ENCODE results near the gene CGGBP1. TPM values are rescaled to one million over a fixed set of nuclear protein-coding genes. Genes with fewer than 3 reads are reported as not detected.
A peak's percentile ranks its signal among the peaks of the same experiment; 100 is the strongest.

CGGBP1 gene, protein sequence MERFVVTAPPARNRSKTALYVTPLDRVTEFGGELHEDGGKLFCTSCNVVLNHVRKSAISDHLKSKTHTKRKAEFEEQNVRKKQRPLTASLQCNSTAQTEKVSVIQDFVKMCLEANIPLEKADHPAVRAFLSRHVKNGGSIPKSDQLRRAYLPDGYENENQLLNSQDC
- 64.8 TPM for total RNA-seq
- polyA plus RNA-seq: 121 TPM
- long read RNA-seq, donor 1, full-length matches to known transcripts: 18 of 18 reads
- long read RNA-seq, donor 1, partial matches to known transcripts: 0 of 18 reads
- long read RNA-seq, donor 1, other reads (novel, unspliced or antisense): 0 of 18 reads
- long read RNA-seq, donor 2, full-length matches to known transcripts: 249 of 287 reads
- long read RNA-seq, donor 2, partial matches to known transcripts: 24 of 287 reads
- long read RNA-seq, donor 2, other reads (novel, unspliced or antisense): 14 of 287 reads
- long read RNA-seq, donor 3, full-length matches to known transcripts: 208 of 219 reads
- long read RNA-seq, donor 3, partial matches to known transcripts: 11 of 219 reads
- long read RNA-seq, donor 3, other reads (novel, unspliced or antisense): 0 of 219 reads
- long read RNA-seq, donor 4, full-length matches to known transcripts: 82 of 91 reads
- long read RNA-seq, donor 4, partial matches to known transcripts: 9 of 91 reads
- long read RNA-seq, donor 4, other reads (novel, unspliced or antisense): 0 of 91 reads
- long read RNA-seq, donor 5, full-length matches to known transcripts: 211 of 229 reads
- long read RNA-seq, donor 5, partial matches to known transcripts: 18 of 229 reads
- long read RNA-seq, donor 5, other reads (novel, unspliced or antisense): 0 of 229 reads
- long read RNA-seq, donor 6, full-length matches to known transcripts: 116 of 148 reads
- long read RNA-seq, donor 6, partial matches to known transcripts: 32 of 148 reads
- long read RNA-seq, donor 6, other reads (novel, unspliced or antisense): 0 of 148 reads
- long read RNA-seq, donor 7, full-length matches to known transcripts: 173 of 210 reads
- long read RNA-seq, donor 7, partial matches to known transcripts: 37 of 210 reads
- long read RNA-seq, donor 7, other reads (novel, unspliced or antisense): 0 of 210 reads
- long read RNA-seq, donor 8, full-length matches to known transcripts: 59 of 65 reads
- long read RNA-seq, donor 8, partial matches to known transcripts: 6 of 65 reads
- long read RNA-seq, donor 8, other reads (novel, unspliced or antisense): 0 of 65 reads
- long read RNA-seq, donor 9, full-length matches to known transcripts: 107 of 114 reads
- long read RNA-seq, donor 9, partial matches to known transcripts: 7 of 114 reads
- long read RNA-seq, donor 9, other reads (novel, unspliced or antisense): 0 of 114 reads
- long read RNA-seq, donor 10, full-length matches to known transcripts: 149 of 157 reads
- long read RNA-seq, donor 10, partial matches to known transcripts: 8 of 157 reads
- long read RNA-seq, donor 10, other reads (novel, unspliced or antisense): 0 of 157 reads

- H3K36me3 ChIP-seq (ENCODE audit: control insufficient read depth in 2 of 2, insufficient read depth in 2 of 2, low read length in 1 of 2): peaks cover 6 to 25% of the 10 kb centered on the region in 2 donors
- peak within 1 kb of the TSS; percentile 93 to 98 for H3K4me3 ChIP-seq (ENCODE audit: low read length in 2 of 2)
- H3K4me1 ChIP-seq (ENCODE audit: control insufficient read depth in 2 of 2, insufficient read depth in 2 of 2, low read length in 2 of 2): peaks cover 0 to 6% of the 10 kb centered on the region in 2 donors
- peak within 1 kb of the TSS; percentile 99 for H3K27ac ChIP-seq (ENCODE audit: low read depth in 1 of 2, low read length in 1 of 2)
- DNase-seq (ENCODE audit: low read depth in 6 of 9, low spot score in 9 of 9): peak; percentile 96 to 100 (median 98)
- no peaks in the 10 kb centered on the region for H3K27me3 ChIP-seq (ENCODE audit: control insufficient read depth in 2 of 2, insufficient read depth in 1 of 2, low read length in 1 of 2)
- H3K9me3 ChIP-seq (ENCODE audit: control insufficient read depth in 2 of 2, insufficient read depth in 1 of 2, low read length in 1 of 2): no peaks in the 10 kb centered on the region
- under 1% methylated on average over 76 of the region's 76 CpGs for WGBS
Observed at GRCh38 chr3:88058581-88059379, at the start of gene CGGBP1, which contains the start of gene ZNF654. Gene CGGBP1 (minus strand): TSS chr3:88059005. CDS start chr3:88055976, 3,029 bp downstream. Gene ZNF654 (plus strand): TSS chr3:88059255. CDS start chr3:88059320, 65 bp downstream.

DNA sequence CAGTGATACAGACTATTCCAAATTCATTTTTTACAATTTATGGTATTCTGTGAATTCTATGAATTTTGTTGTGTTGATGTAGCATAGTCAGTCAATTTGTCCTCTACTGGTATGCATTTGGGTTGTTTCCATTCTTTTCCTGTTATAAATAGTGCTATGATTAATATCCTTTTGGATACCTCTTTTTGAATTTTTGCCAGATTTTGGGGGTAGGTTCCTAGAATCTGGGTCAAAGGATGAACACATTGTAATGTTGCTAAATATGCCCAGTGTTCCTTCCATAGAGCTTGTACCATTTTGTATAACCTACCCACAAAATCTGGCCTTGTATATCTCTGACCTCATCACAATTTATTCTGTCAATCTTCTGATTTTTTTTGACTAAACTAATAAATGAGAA, 46.5 kb upstream of the CGGBP1 start:
- H3K36me3 ChIP-seq (ENCODE audit: control insufficient read depth in 2 of 2, insufficient read depth in 2 of 2, low read length in 1 of 2): peaks cover 0 to 3% of the 10 kb centered on the region in 2 donors
- H3K9me3 ChIP-seq (ENCODE audit: control insufficient read depth in 2 of 2, insufficient read depth in 1 of 2, low read length in 1 of 2): no peaks in the 10 kb centered on the region
- no peak for DNase-seq (ENCODE audit: low read depth in 6 of 9, low spot score in 9 of 9)
- H3K4me1 ChIP-seq (ENCODE audit: control insufficient read depth in 2 of 2, insufficient read depth in 2 of 2, low read length in 2 of 2): no peaks in the 10 kb centered on the region
- no peak overlapping the region for H3K27ac ChIP-seq (ENCODE audit: low read depth in 1 of 2, low read length in 1 of 2)
- no peak overlapping the region for H3K4me3 ChIP-seq (ENCODE audit: low read length in 2 of 2)
- no peaks in the 10 kb centered on the region for H3K27me3 ChIP-seq (ENCODE audit: control insufficient read depth in 2 of 2, insufficient read depth in 1 of 2, low read length in 1 of 2)

DNA sequence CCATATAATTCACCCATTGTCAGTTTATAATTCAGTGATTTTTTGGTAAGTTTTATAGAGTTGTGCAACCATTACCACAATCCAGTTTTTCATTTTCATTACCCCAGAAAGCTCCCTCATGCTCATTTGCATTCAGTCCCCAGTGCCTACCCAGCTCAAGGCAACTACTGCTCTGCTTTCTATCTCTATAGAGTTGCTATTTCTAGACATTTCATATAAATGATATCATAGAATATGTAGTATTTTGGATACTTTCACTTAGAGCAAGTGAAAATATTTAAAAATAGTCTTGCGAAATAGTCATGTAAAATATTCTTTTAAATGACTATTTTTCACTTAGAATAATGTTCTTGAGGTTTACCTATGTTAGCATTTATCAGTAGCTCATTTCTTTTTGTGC, 42.3 kb upstream of the CGGBP1 start:
- DNase-seq (ENCODE audit: low read depth in 6 of 9, low spot score in 9 of 9): no peak
- H3K4me1 ChIP-seq (ENCODE audit: control insufficient read depth in 2 of 2, insufficient read depth in 2 of 2, low read length in 2 of 2): no peaks in the 10 kb centered on the region
- no peak overlapping the region for H3K4me3 ChIP-seq (ENCODE audit: low read length in 2 of 2)
- H3K36me3 ChIP-seq (ENCODE audit: control insufficient read depth in 2 of 2, insufficient read depth in 2 of 2, low read length in 1 of 2): peaks cover 0 to 2% of the 10 kb centered on the region in 2 donors
- WGBS: 100% methylated on average over 1 of the region's 1 CpG
- no peak overlapping the region for H3K27ac ChIP-seq (ENCODE audit: low read depth in 1 of 2, low read length in 1 of 2)
- no peaks in the 10 kb centered on the region for H3K9me3 ChIP-seq (ENCODE audit: control insufficient read depth in 2 of 2, insufficient read depth in 1 of 2, low read length in 1 of 2)
- H3K27me3 ChIP-seq (ENCODE audit: control insufficient read depth in 2 of 2, insufficient read depth in 1 of 2, low read length in 1 of 2): no peaks in the 10 kb centered on the region

DNA sequence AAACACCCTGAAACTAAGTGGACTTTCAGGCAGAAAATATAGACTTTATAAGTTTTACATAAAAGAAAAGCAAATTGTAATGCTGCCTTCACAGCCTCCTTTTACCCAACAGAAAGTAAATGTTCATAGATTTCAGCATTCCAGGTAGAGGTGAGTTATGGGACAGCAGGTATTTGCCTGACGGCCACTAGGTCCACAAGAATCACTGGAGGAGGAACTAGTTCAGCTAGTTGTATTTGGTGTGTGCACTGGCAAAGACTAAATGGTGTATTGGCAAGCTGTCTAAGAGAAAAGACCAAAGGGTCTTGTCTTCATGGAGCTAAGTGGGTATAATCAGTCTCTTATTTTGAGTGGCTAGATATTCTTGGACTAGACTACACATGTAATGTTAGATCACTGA, 34.5 kb upstream of the CGGBP1 start:
- Histone ChIP-seq H3K27me3 (ENCODE audit: control insufficient read depth in 2 of 2, insufficient read depth in 1 of 2, low read length in 1 of 2) (no peaks in the 10 kb centered on the region), H3K4me1 (ENCODE audit: control insufficient read depth in 2 of 2, insufficient read depth in 2 of 2, low read length in 2 of 2) (no peaks in the 10 kb centered on the region), H3K4me3 (ENCODE audit: low read length in 2 of 2) (no peak overlapping the region), H3K9me3 (ENCODE audit: control insufficient read depth in 2 of 2, insufficient read depth in 1 of 2, low read length in 1 of 2) (peaks cover 0 to 1% of the 10 kb centered on the region in 2 donors), H3K36me3 (ENCODE audit: control insufficient read depth in 2 of 2, insufficient read depth in 2 of 2, low read length in 1 of 2) (peaks cover 5 to 22% of the 10 kb centered on the region in 2 donors), H3K27ac (ENCODE audit: low read depth in 1 of 2, low read length in 1 of 2) (no peak overlapping the region)
- 98% methylated on average over 1 of the region's 1 CpG for WGBS
- no peak for DNase-seq (ENCODE audit: low read depth in 6 of 9, low spot score in 9 of 9)

- H3K9me3 ChIP-seq (ENCODE audit: control insufficient read depth in 2 of 2, insufficient read depth in 1 of 2, low read length in 1 of 2): peaks cover 0 to 1% of the 10 kb centered on the region in 2 donors
- no peak overlapping the region for H3K27ac ChIP-seq (ENCODE audit: low read depth in 1 of 2, low read length in 1 of 2)
- no peaks in the 10 kb centered on the region for H3K27me3 ChIP-seq (ENCODE audit: control insufficient read depth in 2 of 2, insufficient read depth in 1 of 2, low read length in 1 of 2)
- no peak for DNase-seq (ENCODE audit: low read depth in 6 of 9, low spot score in 9 of 9)
- H3K4me1 ChIP-seq (ENCODE audit: control insufficient read depth in 2 of 2, insufficient read depth in 2 of 2, low read length in 2 of 2): no peaks in the 10 kb centered on the region
- H3K4me3 ChIP-seq (ENCODE audit: low read length in 2 of 2): no peak overlapping the region
- peaks cover 5 to 30% of the 10 kb centered on the region in 2 donors for H3K36me3 ChIP-seq (ENCODE audit: control insufficient read depth in 2 of 2, insufficient read depth in 2 of 2, low read length in 1 of 2)
Observed at GRCh38 chr3:88092270-88092669, 33.5 kb upstream of the CGGBP1 start.

DNA sequence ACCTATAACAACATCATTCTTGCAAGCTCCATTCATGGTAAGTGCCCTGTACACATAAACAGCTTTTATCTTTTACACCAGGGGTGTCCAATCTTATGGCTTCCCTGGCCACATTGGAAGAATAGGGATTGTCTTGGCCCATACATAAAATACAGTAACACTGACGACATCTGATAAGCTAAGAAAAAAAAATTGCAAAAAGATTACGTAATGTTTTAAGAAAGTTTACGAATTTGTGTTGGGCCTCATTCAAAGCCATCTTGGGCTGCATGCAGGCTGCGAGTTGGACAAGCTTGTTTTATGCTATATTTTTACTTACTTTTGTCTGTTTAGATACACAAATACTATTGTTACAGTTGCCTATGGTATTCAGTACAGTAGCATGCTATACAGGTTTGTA, 31.9 kb upstream of the CGGBP1 start:
- peaks cover 0 to 1% of the 10 kb centered on the region in 2 donors for H3K9me3 ChIP-seq (ENCODE audit: control insufficient read depth in 2 of 2, insufficient read depth in 1 of 2, low read length in 1 of 2)
- no peaks in the 10 kb centered on the region for H3K27me3 ChIP-seq (ENCODE audit: control insufficient read depth in 2 of 2, insufficient read depth in 1 of 2, low read length in 1 of 2)
- H3K36me3 ChIP-seq (ENCODE audit: control insufficient read depth in 2 of 2, insufficient read depth in 2 of 2, low read length in 1 of 2): peaks cover 3 to 27% of the 10 kb centered on the region in 2 donors
- no peak for DNase-seq (ENCODE audit: low read depth in 6 of 9, low spot score in 9 of 9)
- H3K4me3 ChIP-seq (ENCODE audit: low read length in 2 of 2): no peak overlapping the region
- H3K4me1 ChIP-seq (ENCODE audit: control insufficient read depth in 2 of 2, insufficient read depth in 2 of 2, low read length in 2 of 2): no peaks in the 10 kb centered on the region
- H3K27ac ChIP-seq (ENCODE audit: low read depth in 1 of 2, low read length in 1 of 2): no peak overlapping the region
- 86% methylated on average over 4 of the region's 4 CpGs for WGBS

DNA sequence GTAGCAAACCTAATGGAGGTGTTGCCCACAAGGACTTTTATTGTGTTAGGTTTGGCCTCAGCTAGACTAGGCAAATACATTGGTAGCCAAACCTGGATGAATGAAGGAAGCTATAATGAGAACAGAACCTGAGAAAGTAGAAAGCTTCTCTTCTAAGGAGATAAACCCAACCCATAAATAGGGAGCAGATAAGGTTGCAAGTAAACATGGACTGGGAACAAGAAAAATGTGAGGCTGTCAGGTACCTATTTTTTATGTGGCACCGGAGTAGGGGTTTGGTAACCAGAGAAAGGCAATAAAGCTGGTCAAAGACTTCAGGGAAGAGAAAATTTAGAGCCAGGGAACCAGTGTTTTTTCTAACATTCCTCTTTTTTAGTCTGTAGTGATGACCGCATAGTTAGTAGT, 25.3 kb upstream of the CGGBP1 start:
- no peak for DNase-seq (ENCODE audit: low read depth in 6 of 9, low spot score in 9 of 9)
- H3K4me1 ChIP-seq (ENCODE audit: control insufficient read depth in 2 of 2, insufficient read depth in 2 of 2, low read length in 2 of 2): no peaks in the 10 kb centered on the region
- H3K4me3 ChIP-seq (ENCODE audit: low read length in 2 of 2): no peak overlapping the region
- H3K27me3 ChIP-seq (ENCODE audit: control insufficient read depth in 2 of 2, insufficient read depth in 1 of 2, low read length in 1 of 2): no peaks in the 10 kb centered on the region
- WGBS: 97% methylated on average over 2 of the region's 2 CpGs
- H3K27ac ChIP-seq (ENCODE audit: low read depth in 1 of 2, low read length in 1 of 2): no peak overlapping the region
- H3K36me3 ChIP-seq (ENCODE audit: control insufficient read depth in 2 of 2, insufficient read depth in 2 of 2, low read length in 1 of 2): peaks cover 0 to 12% of the 10 kb centered on the region in 2 donors
- no peaks in the 10 kb centered on the region for H3K9me3 ChIP-seq (ENCODE audit: control insufficient read depth in 2 of 2, insufficient read depth in 1 of 2, low read length in 1 of 2)

DNA sequence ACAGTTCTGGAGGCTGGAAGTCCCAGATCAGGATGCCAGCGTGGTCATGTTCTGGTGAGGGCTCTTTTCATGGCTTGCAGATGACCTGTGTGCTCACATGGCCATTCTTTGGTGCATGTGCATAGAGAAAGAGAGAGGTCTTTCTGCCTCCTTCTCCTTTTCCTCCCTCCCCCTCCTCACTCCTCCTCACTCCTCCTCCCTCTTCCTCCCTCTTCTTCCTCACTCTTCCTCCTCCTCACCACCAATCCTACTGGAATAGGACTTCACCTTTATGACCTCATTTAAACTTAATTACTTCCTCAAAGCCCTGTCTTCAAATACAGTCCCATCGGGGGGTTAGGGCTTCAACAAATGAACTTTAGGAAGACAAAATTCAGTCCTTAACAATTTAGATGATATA, 24.0 kb upstream of the CGGBP1 start:
- H3K27ac ChIP-seq (ENCODE audit: low read depth in 1 of 2, low read length in 1 of 2): no peak overlapping the region
- DNase-seq (ENCODE audit: low read depth in 6 of 9, low spot score in 9 of 9): no peak
- peaks cover 0 to 9% of the 10 kb centered on the region in 2 donors for H3K36me3 ChIP-seq (ENCODE audit: control insufficient read depth in 2 of 2, insufficient read depth in 2 of 2, low read length in 1 of 2)
- no peaks in the 10 kb centered on the region for H3K4me1 ChIP-seq (ENCODE audit: control insufficient read depth in 2 of 2, insufficient read depth in 2 of 2, low read length in 2 of 2)
- 96% methylated on average over 2 of the region's 2 CpGs for WGBS
- H3K9me3 ChIP-seq (ENCODE audit: control insufficient read depth in 2 of 2, insufficient read depth in 1 of 2, low read length in 1 of 2): no peaks in the 10 kb centered on the region
- H3K27me3 ChIP-seq (ENCODE audit: control insufficient read depth in 2 of 2, insufficient read depth in 1 of 2, low read length in 1 of 2): no peaks in the 10 kb centered on the region
- H3K4me3 ChIP-seq (ENCODE audit: low read length in 2 of 2): no peak overlapping the region
